RCC 7860 (cell line): ENCODE measurements around the gene ARHGAP22.
A peak's percentile ranks its signal among the peaks of the same experiment; 100 is the strongest.
"Not testable (repeated sequence)": the region's sequence is repeated elsewhere in the genome, so short reads cannot be mapped to it uniquely, and the experiment has no call there.

Experiments
- DNase-seq: peaks from one replicate; pipeline ENCODE4 v3.0.0-alpha.2; 2015; ENCODE audit warnings: low spot score
- FAIRE-seq: peaks from 2 replicates; lab custom pipeline; 2012; peaks lifted over from hg19 to GRCh38; lab: Jason Lieb, UNC

Gene ARHGAP22, protein sequence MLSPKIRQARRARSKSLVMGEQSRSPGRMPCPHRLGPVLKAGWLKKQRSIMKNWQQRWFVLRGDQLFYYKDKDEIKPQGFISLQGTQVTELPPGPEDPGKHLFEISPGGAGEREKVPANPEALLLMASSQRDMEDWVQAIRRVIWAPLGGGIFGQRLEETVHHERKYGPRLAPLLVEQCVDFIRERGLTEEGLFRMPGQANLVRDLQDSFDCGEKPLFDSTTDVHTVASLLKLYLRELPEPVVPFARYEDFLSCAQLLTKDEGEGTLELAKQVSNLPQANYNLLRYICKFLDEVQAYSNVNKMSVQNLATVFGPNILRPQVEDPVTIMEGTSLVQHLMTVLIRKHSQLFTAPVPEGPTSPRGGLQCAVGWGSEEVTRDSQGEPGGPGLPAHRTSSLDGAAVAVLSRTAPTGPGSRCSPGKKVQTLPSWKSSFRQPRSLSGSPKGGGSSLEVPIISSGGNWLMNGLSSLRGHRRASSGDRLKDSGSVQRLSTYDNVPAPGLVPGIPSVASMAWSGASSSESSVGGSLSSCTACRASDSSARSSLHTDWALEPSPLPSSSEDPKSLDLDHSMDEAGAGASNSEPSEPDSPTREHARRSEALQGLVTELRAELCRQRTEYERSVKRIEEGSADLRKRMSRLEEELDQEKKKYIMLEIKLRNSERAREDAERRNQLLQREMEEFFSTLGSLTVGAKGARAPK

DNA sequence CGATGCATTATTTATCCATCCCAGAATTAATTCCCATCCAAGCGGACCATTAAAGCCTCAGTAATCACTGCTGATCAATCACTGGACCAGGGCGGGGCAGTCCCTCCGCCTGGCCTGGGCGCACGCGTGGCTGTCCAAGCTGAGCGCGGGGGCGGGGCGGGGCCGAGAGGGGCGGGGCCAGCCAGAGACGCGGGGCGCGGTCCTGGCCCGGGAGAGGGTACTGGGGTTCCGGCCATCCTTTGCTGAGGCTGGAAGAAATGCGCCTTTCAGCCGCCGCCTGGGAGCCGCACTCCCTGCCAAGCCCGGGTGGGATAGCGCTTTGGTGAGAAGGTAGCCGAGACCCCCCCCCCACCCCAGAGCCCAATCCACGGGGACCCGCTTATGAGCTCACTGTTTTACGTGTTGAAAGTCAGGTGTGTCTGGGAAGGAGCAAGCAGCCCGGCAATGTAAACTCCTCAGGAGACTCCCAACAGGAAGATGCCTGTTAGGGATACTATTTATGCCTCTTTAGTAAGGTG lies at the start of gene ARHGAP22:
TSS of gene ARHGAP22 (minus strand) at position 83 of the 518 bp plus-strand sequence. CDS start 277 bp downstream, outside the sequence.
- FAIRE-seq = no peak
- peak; percentile 31 for DNase-seq

DNA sequence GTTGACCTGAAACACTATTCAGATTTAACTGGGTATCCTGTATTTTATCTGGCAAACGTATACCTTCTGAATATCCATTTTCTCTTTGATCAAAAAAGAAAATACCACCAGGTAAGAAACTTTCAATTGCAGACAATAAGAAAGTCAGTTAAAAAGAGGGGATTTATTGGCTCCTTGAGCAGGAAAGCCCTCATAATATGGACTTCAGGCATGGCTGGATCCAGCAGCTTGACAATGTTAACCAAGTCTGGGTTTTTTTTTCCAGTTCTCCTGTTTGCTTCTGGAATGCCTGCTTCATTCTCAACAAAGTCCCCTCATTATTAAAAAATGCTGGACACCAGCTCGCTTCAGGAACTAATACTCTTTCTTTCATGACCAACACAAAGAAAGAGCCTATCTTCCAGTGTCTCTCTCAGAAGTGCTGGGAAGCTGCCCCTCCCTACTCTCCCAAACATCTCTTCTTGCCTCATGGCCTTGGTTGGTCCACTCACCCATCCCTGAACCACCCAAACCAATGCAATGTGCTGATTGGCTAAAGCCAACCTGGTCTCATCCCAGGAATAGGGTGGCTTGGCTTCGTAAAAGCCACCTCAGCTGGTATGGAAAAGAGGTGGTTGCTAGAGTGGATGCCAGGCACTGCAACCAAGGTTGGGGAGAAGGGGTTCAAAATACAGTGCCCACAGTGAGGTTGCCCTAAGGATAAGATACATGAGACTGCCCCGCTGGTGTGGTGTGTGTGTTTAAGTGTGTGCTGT lies 49.2 kb upstream of the ARHGAP22 start:
- DNase-seq (no peak), FAIRE-seq (no peak)

DNA sequence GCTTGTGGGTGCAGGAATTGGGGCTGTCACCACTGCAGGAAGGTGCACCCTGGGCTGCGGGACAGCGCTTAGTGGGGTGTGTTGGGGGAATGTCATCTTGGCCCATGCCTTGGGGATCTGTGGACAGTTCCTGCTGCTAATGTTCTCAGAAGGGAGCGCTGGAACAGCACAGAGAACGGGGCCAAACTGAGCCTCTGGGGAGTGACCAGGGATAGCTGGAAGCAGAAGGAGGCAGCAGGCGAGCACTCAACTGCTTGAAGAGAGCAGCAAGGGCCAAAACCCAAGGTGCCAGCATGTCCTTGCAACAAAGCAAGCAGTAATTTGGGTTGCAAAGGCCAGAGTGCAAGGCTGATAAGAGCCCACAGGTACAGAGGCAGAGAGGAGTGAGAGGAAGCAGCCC lies 48.5 kb upstream of the ARHGAP22 start:
- FAIRE-seq (no peak), DNase-seq (no peak)

DNA sequence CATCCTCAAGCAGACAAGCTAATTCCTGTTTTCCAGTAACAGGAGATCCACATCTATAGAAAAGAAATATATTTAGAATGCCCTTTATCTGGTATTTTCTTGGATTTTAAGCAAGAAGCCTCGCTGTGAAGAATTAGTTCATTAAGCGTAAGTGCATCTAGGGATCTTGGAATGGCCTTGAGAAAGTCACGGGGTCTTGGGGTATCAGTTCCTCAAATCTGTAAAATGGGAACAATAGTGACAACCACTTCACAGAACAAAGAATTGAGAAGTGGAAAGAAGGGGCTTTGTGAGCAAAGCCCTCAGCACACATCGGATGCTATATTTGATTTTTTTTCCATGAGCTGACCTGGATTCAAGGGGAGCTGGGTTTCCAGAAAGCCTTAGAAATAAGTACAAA lies 47.5 kb upstream of the ARHGAP22 start:
- DNase-seq = no peak
- FAIRE-seq = no peak

DNA sequence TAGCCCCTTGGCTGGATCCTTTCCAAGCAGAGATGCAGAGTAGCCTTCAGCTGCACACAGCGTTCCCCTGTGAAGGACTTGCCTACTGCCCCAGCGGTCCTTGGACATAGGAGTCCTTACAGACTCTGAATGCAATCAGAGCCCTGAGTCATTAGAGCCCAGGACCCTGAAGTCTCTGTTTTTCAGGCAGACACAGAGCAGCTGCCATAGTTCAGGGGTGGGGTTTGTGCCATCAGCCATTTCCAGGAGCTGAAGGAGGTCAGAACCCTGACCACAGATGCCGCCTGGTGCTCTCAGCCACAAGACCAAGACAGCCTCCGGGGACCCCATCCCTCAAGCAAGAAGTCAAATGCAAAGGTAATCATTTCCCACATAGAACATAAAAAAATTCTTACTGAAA lies 47.0 kb upstream of the ARHGAP22 start:
- no peak for DNase-seq
- no peak for FAIRE-seq

DNA sequence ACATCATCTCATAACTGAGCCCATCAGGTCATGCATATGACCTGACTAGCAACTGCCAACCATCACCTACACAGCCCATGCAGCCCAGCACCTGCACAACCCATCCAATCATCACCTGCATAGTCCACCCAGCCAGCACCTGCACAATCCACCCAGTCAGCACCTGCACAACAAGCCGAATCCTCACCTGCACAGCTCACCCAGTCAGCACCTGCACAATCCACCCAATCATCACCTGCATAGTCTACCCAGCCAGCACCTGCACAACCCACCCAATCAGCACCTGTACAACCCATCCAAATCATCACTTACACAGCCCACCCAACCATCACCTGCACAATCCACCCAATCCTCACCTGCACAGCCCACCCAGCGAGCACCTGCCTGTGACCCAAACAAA lies 46.4 kb upstream of the ARHGAP22 start:
- no peak for DNase-seq
- no peak for FAIRE-seq

DNA sequence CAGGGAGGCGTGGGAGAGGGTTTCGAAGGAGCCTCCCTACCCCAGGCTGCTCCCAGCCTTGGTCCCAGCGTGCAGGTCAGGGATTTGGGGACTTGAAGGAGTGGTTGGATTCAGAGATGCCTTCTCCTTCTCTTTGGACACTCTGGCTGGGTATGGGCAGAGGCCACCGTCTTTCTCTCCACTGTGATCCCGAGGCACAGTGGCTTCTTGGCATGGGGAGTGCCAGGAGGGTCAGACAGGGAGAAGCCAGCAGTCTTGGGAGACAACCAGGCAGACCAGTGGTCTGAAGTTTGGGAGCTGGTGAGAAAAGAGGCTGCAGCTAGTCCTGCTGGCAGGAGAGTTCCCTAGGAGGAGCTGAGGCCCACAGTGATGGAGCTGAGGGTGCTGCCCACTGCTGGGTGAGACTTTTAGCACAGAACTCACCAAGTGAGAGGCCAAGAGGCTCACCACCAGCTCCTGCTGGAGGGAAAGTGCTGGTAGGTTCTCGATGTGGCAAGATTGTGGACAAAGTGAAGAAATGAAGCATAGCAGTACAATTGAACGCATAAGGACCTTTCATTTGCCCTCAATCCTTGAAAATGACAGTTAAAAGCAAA lies 44.6 kb upstream of the ARHGAP22 start:
- DNase-seq = no peak
- FAIRE-seq = no peak

DNA sequence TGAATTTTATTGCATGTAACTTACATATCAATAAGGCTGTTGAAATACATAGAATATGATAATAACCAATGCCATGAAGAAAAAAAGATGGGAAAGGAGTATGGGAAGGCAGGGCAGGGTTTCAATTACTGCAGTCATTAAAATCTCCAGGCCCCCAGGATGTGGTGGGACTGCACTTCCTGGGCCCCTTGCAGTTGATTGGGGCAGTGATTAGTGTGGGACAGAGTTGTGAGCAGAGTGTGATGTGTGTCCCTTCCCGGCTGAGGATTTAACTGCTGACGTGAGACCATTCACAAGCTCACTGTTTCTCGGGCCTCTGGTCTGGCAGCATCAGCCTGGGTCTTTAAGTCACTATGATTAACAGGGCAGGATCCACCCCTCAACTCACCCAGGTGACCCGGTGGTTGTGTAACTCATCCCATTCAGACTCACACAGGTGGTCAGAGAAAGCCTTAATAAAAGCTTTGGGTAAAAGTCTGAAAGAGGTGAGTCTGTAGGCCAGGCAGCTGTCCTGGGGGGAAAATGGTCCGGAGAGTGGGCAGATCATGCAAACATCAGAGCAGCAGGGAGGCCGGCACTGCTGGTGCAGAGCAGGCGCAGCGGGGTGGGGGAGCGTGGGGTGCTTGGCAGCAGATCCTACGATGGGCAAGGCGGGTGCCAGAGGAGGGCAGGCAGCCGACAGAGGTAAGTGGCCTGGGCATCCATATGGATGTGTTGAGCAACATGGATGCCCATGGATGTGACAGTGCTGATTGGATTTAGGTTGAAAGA lies 43.5 kb upstream of the ARHGAP22 start:
- no peak for FAIRE-seq

DNA sequence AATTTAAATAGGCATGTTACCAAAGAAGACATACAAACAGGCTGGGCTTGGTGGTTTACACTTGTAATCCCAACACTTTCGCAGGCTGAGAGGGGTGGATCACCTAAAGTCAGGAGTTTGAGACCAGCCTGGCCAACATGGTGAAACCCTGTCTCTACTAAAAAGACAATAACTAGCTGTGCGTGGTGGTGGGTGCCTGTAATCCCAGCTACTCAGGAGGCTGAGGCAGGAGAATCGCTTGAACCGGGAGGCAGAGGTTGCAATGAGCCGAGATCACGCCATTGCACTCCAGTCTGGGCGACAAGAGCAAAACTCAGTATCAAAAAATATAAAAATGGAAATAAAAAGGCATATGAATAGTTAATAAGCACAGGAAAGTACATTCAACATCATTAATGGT lies 42.2 kb upstream of the ARHGAP22 start:
- DNase-seq, FAIRE-seq: not testable (repeated sequence)

More for the DNA sequence above, 43.5 kb upstream of the ARHGAP22 start:
- DNase-seq = no peak

DNA sequence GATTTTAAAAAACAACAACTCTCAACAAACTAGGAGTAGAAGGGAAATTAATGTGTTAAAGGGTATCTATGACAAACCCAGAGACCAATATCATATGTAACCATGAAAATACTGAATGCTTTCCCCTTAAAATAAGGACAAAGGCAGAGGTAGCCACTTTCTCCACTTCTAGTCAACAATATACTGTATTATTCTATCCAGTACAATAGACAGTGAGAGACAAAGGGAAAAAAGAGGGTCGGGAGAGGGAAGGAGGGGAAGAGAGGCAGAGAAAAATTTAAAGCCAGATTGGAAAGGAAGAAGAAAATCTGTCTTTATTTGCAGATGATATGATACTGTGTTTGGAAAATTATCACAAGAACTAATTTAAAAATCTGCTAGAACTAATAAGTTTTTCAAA lies 40.7 kb upstream of the ARHGAP22 start:
- no peak for FAIRE-seq

DNA sequence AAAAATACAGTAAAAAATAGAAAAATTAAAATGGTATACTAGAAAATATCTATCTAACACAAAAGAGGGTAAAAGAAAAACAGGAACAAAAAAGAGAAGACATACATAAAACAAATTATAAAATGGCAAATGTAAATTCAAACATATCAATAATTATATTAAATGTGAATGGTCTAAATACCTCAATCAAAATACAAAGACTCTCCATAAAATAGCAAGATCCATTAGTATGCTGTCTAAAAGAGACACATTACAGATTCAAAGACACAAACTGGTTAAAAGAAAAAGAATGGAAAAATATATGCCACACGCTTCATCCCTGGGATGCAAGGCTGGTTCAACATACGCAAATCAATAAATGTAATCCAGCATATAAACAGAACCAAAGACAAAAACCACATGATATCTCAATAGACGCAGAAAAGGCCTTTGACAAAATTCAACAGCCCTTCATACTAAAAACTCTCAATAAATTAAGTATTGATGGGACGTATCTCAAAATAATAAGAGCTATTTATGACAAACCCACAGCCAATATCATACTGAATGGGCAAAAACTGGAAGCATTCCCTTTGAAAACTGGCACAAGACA lies 36.3 kb upstream of the ARHGAP22 start:
- FAIRE-seq, DNase-seq: not testable (repeated sequence)

More for the DNA sequence above, 40.7 kb upstream of the ARHGAP22 start:
- no peak for DNase-seq

DNA sequence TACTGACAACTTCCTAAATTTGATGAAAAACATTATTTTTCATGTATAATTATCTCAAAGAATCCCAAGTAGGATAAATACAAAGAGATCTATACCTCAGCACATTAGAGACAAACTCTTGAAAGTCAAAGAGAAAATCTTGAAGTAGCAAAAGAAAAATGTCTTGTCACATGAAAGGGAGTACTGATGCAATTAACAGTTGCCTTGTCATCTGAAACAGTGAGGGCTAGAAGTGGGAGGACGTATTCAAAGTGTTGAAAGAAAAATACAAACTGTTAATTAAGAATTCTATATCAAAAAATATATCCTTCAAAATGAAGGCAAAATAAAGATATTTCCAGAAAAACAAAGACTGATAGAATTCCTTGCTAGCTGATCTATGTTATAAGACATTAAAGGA lies 35.5 kb upstream of the ARHGAP22 start:
- FAIRE-seq (no peak), DNase-seq (no peak)

DNA sequence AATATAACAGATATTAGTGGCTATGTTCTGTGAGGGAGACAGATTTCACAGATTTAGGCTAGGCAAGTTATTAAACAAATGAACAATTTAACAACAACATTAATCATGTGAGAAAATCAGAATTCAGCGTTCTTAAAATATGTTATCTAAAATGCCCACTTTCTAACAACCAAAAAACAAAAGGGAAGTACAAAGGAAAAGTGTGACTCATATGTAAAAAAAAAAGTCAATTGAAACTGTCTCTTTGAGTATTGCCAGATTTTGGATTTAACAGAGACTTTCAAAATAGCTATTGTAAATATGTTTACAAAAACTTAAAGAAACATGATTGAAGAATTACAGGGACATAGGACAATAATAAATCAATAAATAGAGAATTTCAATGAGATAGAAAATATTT lies 34.8 kb upstream of the ARHGAP22 start:
- FAIRE-seq = peak; percentile 38
- DNase-seq = no peak

DNA sequence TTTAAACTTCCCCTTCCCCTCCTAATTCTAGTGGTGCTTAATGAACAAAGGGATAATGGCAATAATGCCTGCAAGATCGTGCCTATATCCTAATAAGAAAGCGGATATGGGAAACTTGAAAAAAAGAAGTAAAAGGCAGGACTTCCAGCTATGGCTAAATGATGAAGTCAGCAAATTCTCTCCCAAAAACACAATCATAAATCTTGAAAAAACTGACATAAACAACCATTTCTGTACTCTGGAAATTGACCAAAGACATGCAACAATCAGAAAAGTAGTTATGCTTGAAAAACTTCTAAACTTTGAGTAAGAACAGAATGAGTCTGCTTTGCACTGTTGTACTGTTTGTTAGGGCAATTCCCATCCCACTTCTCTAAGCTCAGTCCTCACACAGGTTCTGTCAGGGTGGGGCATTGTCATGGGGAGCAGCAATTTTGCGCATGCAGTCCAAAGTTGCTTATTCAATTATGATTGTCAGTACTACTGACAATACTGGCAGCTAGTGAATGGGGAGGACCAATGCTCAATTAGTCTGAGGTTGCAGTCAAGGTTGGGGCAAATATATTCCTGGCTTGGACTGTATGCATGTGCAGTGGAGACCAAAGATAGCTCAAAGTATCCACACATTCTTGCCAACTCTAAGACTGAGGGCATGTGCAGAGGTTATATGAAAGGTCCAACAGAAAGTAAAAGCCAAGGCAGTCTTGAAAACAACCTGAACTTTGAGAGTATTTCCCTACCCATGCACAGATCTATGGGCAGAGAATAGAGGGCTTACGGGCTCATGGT lies 34.1 kb upstream of the ARHGAP22 start:
- FAIRE-seq (no peak), DNase-seq (no peak)

DNA sequence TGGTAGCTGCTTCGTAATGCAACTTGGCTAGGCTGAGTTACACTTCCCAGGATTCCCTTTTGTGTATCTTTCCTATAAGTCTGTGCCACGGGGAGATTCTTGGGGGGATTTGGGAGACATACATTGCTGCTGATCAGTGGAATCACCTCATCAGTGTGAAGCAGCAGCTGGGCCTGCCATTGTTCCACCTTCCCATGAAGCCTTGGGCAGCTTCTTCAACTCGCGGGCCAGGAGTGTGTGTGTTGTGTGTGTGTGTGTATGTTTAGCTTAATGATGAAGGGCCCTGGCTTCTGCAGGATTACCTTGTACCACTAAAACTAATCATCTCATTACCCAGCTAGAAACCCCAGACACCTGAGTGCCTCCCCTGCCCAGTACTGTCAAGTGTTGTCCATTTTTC lies 33.3 kb upstream of the ARHGAP22 start:
- FAIRE-seq (no peak), DNase-seq (no peak)

DNA sequence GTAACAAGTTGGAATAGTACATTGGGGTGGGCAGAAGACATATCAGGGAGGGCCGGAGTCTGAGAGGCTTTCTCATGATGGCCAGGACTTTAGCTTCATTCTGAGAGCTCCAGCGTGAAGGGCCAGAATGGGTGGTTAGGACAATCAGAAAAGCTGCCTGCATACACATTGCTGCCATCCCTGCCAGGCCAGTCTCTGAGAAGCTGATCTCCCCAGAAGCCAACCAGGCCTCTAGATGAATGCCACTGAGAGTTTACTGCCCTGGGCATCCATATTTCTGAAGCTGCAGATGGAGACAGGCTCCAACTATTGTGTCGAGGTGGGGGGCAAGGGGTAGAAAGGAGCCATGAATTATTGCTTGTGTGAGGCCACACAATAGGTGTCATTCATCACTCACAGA lies 32.0 kb upstream of the ARHGAP22 start:
- no peak for FAIRE-seq
- no peak for DNase-seq

DNA sequence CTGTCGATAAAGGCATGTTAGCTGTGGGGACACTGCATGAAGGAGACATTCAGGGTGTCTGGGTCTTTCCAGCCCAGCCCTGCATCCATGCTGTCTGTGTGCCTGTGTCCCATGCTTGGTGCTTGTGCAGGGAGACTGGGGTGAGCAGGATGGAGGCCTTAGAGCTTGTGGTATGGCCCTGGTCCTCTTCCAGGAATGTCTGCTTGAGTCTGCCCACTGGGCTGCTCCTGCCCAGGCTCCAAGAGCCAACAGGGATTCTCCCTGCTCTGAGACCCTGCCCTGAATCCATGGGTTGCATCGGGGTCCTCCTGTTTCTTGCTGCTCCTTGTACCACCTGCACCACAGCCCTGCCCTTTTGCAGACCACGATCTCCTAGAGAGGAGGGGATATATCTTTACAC lies 31.4 kb upstream of the ARHGAP22 start:
- FAIRE-seq = no peak
- DNase-seq = no peak

DNA sequence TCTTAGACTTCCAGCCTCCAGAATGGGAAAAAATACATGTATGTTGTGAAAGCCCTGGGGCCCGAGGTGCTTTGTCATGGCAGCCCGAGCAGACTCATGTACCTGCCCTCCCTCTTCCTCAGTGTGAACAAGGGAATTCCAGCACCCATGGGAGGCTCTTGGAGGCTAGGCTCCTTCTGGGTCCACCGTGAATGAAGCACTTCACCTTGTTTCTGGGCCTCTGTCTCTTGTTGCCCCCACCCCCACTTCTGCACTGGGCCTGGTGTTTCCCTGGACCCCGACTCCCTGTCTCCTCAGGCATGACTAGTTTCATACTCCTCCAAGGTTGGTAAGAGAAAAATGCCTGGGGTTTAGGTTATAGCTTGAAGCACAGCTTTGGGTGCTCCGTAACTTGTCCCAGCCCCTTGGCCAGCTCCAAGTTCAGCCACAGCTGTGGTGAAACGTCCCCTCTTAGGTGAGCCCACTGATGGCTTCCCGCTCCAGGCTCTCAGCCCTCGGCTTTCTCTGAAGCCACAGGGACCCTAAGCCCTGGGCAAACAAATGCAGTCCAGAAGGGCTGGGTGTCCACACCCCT lies 30.2 kb upstream of the ARHGAP22 start:
- FAIRE-seq (no peak), DNase-seq (no peak)
